ENCODE data around the gene CLRN2.

The CLRN2 gene

GRCh38 chr4:17494258-17495190 lies 20.4 kb upstream of the CLRN2 start (continued):
- no peak for TF ChIP-seq ZNF518A (tag by site-specific recombination; conservative IDR thresholded peaks at IDR 0.05; ENCODE audit: low read depth)
- peak; percentile 31; the same call in 1 of the 2 replicates for TF ChIP-seq TSHZ1 (tag by site-specific recombination; IDR thresholded peaks at IDR 0.05; ENCODE audit: borderline replicate concordance)
- TF ChIP-seq SP7 (tag by site-specific recombination; IDR thresholded peaks at IDR 0.05) = peak; percentile 86
- TF ChIP-seq KLF8 (tag by site-specific recombination; IDR thresholded peaks at IDR 0.05) = peak; percentile 38; the same call in 1 of the 2 replicates
- no peak for TF ChIP-seq ZNF624 (tag by site-specific recombination; IDR thresholded peaks at IDR 0.05)
- TF ChIP-seq PRDM10 (tag by site-specific recombination; IDR thresholded peaks at IDR 0.05) = peak; percentile 45
- TF ChIP-seq ZNF423 (tag by site-specific recombination; IDR thresholded peaks at IDR 0.05) = no peak
- TF ChIP-seq ZNF639 (tag by site-specific recombination; IDR thresholded peaks at IDR 0.05) = peak; percentile 53; the same call in 1 of the 2 replicates
- TF ChIP-seq ZIC2 (tag by site-specific recombination; IDR thresholded peaks at IDR 0.05) = peak; percentile 39
- TF ChIP-seq ZNF76 (tag by site-specific recombination; IDR thresholded peaks at IDR 0.05; ENCODE audit: borderline replicate concordance, low read depth) = no peak
- no peak for TF ChIP-seq ZNF837 (tag by site-specific recombination; IDR thresholded peaks at IDR 0.05)
- peak; percentile 50; the same call in 1 of the 2 replicates for TF ChIP-seq GLIS2 (tag by site-specific recombination; IDR thresholded peaks at IDR 0.05)
- TF ChIP-seq ZNF600 (tag by site-specific recombination; IDR thresholded peaks at IDR 0.05) = peak; percentile 63
- peak; percentile 39; the same call in 1 of the 2 replicates for TF ChIP-seq INSM2 (tag by site-specific recombination; IDR thresholded peaks at IDR 0.05)
- peak; percentile 90 for TF ChIP-seq KLF10 (tag by site-specific recombination; IDR thresholded peaks at IDR 0.05)
- TF ChIP-seq ZBTB17 (tag by site-specific recombination; IDR thresholded peaks at IDR 0.05) = peak; percentile 28; the same call in 1 of the 2 replicates
- no peak for TF ChIP-seq ZNF133 (tag by site-specific recombination; IDR thresholded peaks at IDR 0.05)
- TF ChIP-seq GFI1B (tag by site-specific recombination; IDR thresholded peaks at IDR 0.05) = no peak
- TF ChIP-seq ZNF24 (tag by site-specific recombination; IDR thresholded peaks at IDR 0.05) = no peak
- 0 out of 2 replicates have a peak, but pooled peaks have one; percentile 37 for TF ChIP-seq ZSCAN23 (tag by site-specific recombination; IDR thresholded peaks at IDR 0.05)
- TF ChIP-seq ZNF132 (tag by site-specific recombination; IDR thresholded peaks at IDR 0.05; ENCODE audit: borderline replicate concordance) = no peak
